Measurements from ENCODE around the gene TMEM37.

The TMEM37 gene

GRCh38 chr2:119483395-119483753 lies 51.7 kb downstream of the TMEM37 start:
- Histone ChIP-seq H3K9me3 (ENCODE audit: severe bottlenecking) (no peaks in the 10 kb centered on the region), H3K4me1 (ENCODE audit: insufficient read depth, poor library complexity, severe bottlenecking) (no peaks in the 10 kb centered on the region), H3K27me3 (ENCODE audit: insufficient read depth, poor library complexity, severe bottlenecking) (no peaks in the 10 kb centered on the region), H3K36me3 (ENCODE audit: low read depth) (no peaks in the 10 kb centered on the region), H3K27ac (ENCODE audit: poor library complexity, severe bottlenecking) (no peak overlapping the region), H3K4me3 (ENCODE audit: severe bottlenecking) (no peak overlapping the region)
- TF ChIP-seq CTCF (IDR thresholded peaks at IDR 0.05; ENCODE audit: poor library complexity, severe bottlenecking), result no peak
- DNase-seq (ENCODE audit: low spot score) (no peak), ATAC-seq (ENCODE audit: low read depth) (no peak)

GRCh38 chr2:119483896-119484718 lies 52.5 kb downstream of the TMEM37 start:
- no peaks in the 10 kb centered on the region for H3K9me3 ChIP-seq (ENCODE audit: severe bottlenecking)
- H3K27ac ChIP-seq (ENCODE audit: poor library complexity, severe bottlenecking), result no peak overlapping the region
- H3K4me3 ChIP-seq (ENCODE audit: severe bottlenecking), result no peak overlapping the region
- H3K36me3 ChIP-seq (ENCODE audit: low read depth), result no peaks in the 10 kb centered on the region
- H3K4me1 ChIP-seq (ENCODE audit: insufficient read depth, poor library complexity, severe bottlenecking), result no peaks in the 10 kb centered on the region
- no peak for ATAC-seq (ENCODE audit: low read depth)
- TF ChIP-seq CTCF (IDR thresholded peaks at IDR 0.05; ENCODE audit: poor library complexity, severe bottlenecking), result no peak
- no peak for DNase-seq (ENCODE audit: low spot score)
- no peaks in the 10 kb centered on the region for H3K27me3 ChIP-seq (ENCODE audit: insufficient read depth, poor library complexity, severe bottlenecking)

GRCh38 chr2:119484834-119485233 lies 53.2 kb downstream of the TMEM37 start:
- Histone ChIP-seq H3K27ac (ENCODE audit: poor library complexity, severe bottlenecking) (no peak overlapping the region), H3K9me3 (ENCODE audit: severe bottlenecking) (no peaks in the 10 kb centered on the region), H3K4me3 (ENCODE audit: severe bottlenecking) (no peak overlapping the region), H3K4me1 (ENCODE audit: insufficient read depth, poor library complexity, severe bottlenecking) (no peaks in the 10 kb centered on the region), H3K27me3 (ENCODE audit: insufficient read depth, poor library complexity, severe bottlenecking) (no peaks in the 10 kb centered on the region), H3K36me3 (ENCODE audit: low read depth) (no peaks in the 10 kb centered on the region)
- ATAC-seq (ENCODE audit: low read depth) (peak; percentile 44; the same call in 1 of the 3 replicates), DNase-seq (ENCODE audit: low spot score) (no peak)
- TF ChIP-seq CTCF (IDR thresholded peaks at IDR 0.05; ENCODE audit: poor library complexity, severe bottlenecking), result no peak

- no peak for ATAC-seq (ENCODE audit: low read depth)
- no peaks in the 10 kb centered on the region for H3K27me3 ChIP-seq (ENCODE audit: insufficient read depth, poor library complexity, severe bottlenecking)
These were observed 53.9 kb downstream of the TMEM37 start for GRCh38 chr2:119485336-119486110.

More at GRCh38 chr2:119485336-119486110, 53.9 kb downstream of the TMEM37 start:
- TF ChIP-seq CTCF (IDR thresholded peaks at IDR 0.05; ENCODE audit: poor library complexity, severe bottlenecking), result no peak
- Histone ChIP-seq H3K4me3 (ENCODE audit: severe bottlenecking) (no peak overlapping the region), H3K27ac (ENCODE audit: poor library complexity, severe bottlenecking) (no peak overlapping the region), H3K36me3 (ENCODE audit: low read depth) (no peaks in the 10 kb centered on the region), H3K4me1 (ENCODE audit: insufficient read depth, poor library complexity, severe bottlenecking) (no peaks in the 10 kb centered on the region), H3K9me3 (ENCODE audit: severe bottlenecking) (no peaks in the 10 kb centered on the region)
- no peak for DNase-seq (ENCODE audit: low spot score)

Measured in RWPE2 (cell line).